Stimulated activated CD8-positive, alpha-beta memory T cell treated with anti-CD3 and anti-CD28 coated beads, Interleukin-7, amount 100 ng/mL, for 48 hours (primary cell): ENCODE results near the gene MYL6B.
"Not testable (repeated sequence)": the region's sequence is repeated elsewhere in the genome, so short reads cannot be mapped to it uniquely, and the experiment has no call there.

Experiments
- DNase-seq, 2 donors: peaks; one replicate each; pipeline ENCODE4 v3.0.0-alpha.2; 2020; ENCODE audit warnings: low read depth in 1 of 2; ENCODE audit errors: extremely low read depth in 1 of 2

The MYL6B gene

GRCh38 chr12:56163533-56164344 lies 11.4 kb downstream of the MYL6B start:
- no peak for DNase-seq

GRCh38 chr12:56164345-56164729 lies 11.9 kb downstream of the MYL6B start:
- no peak for DNase-seq

- DNase-seq, result no peak
Measured at GRCh38 chr12:56165369-56165768, 13.0 kb downstream of the MYL6B start.

DNA sequence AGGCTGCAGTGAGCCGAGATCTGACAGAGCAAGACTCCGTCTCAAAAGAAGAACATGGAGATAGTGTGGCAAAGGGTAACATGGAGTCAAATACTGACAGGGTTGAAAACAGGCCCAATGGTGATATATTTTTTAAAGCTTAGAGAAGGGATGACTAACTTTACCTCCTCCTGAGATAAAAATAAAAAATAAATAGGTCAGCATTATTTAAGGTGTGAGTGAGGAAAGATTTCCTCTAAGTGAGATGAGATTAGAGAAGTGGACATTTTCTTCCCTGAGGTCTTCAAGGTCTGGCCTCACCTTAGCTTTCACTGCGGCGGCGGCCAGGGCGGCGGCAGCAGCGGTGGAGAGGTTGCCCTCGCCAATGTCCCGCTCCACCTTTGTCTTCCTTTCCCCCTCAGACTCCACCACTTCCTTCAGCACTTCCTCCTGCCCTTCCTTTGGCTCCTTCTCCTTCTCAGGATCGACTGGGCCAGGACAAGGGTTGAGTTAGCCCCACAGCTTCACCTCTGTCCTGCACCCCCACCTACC lies 16.9 kb downstream of the MYL6B start:
- DNase-seq, result no peak

DNA sequence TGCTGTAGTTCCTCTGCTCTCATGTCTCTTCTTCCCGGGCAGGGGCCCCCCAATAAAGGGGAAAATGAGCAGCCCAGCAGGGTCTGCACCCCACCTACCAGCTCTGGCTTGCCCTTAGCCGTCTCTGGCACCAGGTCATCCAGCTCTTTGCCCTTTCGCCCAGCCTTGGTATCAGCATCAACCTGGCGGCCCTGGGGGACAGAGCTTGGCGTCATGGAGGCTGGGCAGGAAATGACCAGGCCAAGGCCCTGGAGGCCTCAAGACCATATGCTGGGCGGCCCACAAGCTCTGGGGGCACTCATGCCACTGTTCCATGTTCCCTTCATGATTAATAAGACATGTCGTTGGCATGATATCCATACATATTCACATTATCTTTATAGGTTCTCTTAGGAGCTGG lies 20.5 kb downstream of the MYL6B start:
- no peak for DNase-seq

GRCh38 chr12:56178347-56178746 lies 26.0 kb downstream of the MYL6B start:
- DNase-seq, result no peak

- no peak for DNase-seq
Measured at GRCh38 chr12:56186957-56187356, 34.6 kb downstream of the MYL6B start.

DNA sequence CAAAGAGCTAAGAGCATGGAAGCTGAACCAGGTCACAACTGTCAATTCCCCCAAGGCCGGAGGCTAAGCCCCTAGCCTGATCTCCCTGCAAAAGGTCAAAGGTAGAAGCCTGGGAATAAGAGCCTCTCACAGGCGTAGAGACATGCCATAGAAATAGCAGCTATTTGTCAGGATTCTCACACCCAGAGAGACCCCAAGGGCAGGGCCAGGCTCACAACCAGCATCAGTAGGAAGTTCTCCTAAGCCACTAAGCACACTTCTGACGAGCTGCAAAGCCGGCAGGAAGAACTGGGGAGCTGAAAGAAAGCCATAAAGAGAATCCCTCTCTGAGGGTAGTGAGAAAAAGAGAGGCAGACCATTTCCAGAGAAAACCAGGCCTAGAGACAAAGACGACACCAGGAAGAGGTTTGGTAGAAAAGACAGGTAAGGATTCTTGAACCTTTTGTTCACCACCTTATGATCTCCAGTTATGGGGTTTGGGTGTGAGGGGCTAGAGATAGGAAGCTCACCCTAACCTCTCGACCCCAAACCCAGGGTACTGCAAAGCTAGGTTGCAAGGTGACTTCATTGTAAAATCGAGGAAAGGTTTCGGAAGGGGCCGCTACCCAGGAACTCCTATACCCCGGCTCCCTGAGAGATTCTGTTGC lies 35.9 kb downstream of the MYL6B start:
- DNase-seq, result no peak

DNA sequence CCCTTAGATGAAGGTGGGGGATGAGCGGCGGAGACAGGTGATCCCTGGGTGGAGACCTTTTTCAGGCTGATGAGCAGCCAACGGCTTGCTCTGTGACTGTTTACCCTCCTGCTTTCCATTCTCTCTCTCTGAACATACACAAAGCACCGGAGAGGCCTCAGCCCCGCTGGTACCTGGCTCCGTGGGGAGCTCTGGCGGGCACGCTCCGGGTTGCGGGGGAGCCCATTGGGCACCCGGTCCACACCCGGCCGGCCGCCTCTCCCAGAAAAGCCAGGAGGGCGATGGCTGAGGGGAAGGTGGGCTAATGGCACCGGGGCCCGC lies 36.4 kb downstream of the MYL6B start:
- no peak for DNase-seq

DNA sequence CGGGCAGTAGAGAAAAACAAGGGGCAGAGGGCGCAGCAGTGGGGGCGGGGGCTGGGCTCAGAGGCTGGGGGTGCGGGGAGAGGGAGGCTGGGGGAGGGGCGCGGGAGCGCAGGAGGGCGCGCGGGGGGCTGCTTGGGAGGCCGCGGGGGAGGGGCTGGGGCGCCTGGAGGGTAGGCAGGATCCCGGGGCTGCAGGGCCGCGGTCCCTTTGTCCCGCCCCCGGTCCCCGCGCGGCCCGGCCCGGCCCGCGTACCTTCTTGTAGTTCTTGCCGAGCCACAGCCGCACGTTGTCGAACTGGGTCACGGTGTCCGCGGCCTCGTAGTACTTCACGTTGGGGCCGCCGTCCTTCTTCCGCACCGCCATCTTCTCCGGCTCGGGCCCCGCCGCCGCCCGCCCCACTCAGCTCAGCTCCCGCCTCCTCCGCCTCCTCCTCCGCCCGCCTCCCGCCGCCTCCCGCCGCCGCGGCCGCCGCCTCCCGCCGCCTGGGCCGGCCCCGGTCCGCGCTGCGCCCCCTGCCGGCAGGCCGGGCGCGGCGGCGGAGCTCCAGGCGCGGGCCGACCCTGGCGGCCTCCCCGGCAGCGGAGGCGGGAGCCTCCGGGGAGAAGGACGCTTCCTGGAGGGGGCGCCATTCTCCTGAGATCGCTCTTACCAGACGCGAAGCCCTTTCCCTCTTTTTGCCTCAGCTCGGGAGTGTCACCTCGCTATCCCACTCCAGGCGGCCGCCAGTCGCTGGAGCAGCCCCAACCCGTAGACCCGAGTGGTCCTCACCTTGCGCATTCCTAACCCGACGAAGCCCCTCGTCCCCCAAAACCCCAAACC lies 36.9 kb downstream of the MYL6B start, which contains the start of gene SMARCC2:
SMARCC2 (minus strand) TSS at position 385 of the 819 bp plus-strand sequence; CDS start at position 363, 22 bp downstream.
- peak; percentile 65 to 76 for DNase-seq

GRCh38 chr12:56189918-56190694 lies 37.7 kb downstream of the MYL6B start:
- peak; percentile 76 to 77 for DNase-seq

DNA sequence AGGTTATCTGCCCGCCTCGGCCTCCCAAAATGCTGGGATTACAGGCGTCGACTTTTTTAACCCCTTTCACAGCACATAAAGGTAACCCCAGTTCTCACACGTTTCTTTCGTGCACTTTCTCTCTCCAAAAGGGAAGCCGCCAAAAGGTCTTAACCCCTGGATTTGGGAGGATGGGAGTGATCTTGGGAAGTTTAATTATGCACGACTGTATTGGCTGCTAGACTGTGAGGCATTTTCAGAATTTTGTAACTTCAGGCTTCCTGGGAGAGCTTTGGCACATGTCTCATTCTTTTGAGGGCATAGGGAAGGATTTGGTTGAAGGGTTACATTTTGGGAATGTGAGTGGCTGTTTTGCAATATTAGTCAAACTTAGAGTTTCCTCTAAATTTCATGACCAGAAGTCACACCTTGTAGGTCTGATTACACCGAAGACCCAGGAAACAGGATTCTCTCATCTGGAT lies 38.3 kb downstream of the MYL6B start:
- DNase-seq, result no peak

GRCh38 chr12:56192582-56192981 lies 40.2 kb downstream of the MYL6B start:
- DNase-seq, result no peak

DNA sequence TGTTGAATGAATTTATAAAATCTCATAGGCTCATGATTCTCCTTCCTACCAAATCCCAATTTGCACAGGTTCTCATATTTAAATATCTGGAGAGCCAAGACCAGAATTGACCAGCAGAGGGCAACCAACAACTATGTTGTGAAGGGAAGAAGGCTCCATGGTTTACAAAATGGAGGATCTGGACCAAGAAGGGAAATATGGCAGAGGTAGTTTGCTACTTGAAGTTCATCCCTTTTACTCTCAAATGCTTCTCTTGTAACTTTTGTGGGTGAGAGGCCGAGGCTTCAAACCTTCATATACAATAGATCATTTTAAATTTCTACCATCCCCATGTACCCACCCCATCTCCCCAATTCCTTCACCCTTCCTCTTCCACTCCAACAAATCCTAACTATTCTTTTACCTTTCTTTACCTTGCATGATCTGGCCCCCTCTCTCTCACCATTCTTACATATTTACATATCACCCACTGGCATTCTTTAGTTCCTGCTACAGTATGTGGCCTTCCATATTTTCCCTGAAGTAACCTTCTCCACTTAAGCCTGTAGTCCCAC lies 40.7 kb downstream of the MYL6B start:
- DNase-seq, result peak in 1 of 2 donors; percentile 67

DNA sequence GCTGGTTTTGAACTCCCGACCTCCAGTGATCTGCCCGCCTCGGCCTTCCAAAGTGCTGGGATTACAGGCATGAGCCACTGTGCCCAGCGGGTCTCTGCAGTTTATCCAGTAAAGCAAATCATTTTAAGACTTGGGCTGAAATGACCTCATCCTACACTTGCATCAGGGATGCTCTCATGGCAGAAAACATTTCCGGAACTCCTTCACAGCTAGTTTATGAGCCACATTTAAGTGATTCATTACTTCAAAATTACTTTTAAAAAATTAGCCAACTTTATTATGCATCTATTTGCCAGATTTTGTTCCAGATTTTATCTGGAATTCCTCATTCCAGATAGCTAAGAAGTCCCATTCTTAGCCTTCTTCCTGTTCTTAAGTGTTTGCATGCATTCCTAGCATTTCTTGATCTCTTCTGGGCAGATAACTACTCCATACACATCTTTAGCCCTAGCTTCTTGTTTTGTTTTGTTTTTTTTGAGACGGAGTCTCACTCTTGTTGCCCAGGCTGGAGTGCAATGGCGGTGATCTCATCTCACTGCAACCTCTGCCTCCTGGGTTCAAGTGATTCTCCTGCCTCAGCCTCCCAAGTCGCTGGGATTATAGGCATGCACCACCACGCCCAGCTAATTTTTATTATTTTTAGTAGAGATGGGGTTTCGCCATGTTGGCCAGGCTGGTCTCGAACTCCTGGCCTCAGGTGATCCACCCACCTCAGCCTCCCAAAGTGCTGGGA lies 44.6 kb downstream of the MYL6B start:
- DNase-seq, result not testable (repeated sequence)

DNA sequence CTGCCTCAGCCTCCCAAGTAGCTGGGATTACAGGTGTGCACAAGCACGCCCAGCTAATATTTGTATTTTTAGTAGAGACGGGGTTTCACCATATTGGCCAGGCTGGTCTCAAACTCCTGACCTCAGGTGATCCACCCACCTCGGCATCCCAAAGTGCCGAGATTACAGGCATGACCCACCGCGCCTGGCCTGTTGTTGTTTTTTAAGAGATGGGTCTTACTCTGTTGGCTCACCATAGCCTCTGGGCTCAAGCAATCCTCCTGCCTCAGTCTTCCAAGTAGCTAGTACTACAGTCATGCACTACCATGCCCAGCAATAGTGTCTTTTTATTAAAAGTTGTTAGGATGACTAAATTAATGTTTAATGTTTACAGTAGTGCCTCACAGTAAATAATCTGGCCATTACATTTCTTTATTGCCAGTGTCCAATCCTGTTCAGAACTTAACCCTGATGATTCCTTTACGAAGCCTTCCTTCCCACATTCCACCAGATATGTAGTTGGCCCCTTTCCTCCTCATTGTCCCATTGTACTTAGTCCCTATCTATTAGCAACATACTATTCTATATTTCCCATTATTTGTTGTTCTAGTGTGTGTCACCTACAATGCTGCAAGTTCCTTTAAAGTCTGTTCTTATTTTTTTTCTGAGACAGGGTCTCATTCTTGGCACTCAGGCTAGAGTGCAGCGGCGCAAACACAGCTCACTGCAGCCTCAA lies 45.7 kb downstream of the MYL6B start:
- DNase-seq, result no peak

DNA sequence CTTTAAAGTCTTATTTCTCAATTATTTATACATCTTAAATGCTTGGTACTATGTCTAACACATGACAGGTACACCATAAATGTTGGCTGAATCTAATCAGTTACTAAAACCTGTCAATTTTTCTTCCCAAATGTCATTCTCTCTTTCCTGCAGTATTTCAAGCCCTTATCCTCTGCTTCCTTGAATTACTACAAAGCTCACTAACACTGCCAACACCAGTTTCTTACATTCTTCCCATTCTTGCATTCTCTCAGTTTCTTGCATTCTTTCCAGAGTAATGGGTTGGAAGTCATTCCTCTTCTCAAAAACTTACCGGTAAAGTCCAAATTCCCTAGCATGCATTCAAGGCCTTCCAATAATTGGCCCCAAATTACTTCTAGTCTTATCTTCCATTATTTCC lies 46.4 kb downstream of the MYL6B start:
- DNase-seq, result no peak

DNA sequence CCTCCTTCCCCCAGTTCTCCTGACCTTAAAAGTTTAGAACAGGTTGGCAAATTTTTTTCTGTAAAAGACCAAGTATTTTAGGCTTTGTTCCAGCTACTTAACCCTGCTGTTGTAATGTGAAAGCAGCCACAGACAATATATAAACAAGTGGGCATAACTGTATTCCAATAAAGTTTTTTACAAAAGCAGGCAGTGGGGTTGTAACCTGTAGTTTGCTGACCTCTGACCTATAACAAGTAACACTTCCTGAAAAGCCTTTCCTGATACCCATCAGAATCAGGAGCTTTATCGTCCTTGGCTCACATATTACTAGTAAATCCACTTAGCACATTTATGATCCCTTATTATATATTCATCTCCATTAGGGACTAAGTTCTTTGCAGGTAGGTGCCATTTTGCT lies 50.0 kb downstream of the MYL6B start:
- no peak for DNase-seq

- DNase-seq, result no peak
Measured at GRCh38 chr12:56202838-56203237, 50.5 kb downstream of the MYL6B start.
